ENCODE results near the gene CSPG4. TPM values are rescaled to one million over a fixed set of nuclear protein-coding genes. Genes with fewer than 3 reads are reported as not detected.
"Not testable (repeated sequence)": the region's sequence is repeated elsewhere in the genome, so short reads cannot be mapped to it uniquely, and the experiment has no call there.

CSPG4 gene
- total RNA-seq, 1 donor from 2014 or later: 0.07 TPM

DNA sequence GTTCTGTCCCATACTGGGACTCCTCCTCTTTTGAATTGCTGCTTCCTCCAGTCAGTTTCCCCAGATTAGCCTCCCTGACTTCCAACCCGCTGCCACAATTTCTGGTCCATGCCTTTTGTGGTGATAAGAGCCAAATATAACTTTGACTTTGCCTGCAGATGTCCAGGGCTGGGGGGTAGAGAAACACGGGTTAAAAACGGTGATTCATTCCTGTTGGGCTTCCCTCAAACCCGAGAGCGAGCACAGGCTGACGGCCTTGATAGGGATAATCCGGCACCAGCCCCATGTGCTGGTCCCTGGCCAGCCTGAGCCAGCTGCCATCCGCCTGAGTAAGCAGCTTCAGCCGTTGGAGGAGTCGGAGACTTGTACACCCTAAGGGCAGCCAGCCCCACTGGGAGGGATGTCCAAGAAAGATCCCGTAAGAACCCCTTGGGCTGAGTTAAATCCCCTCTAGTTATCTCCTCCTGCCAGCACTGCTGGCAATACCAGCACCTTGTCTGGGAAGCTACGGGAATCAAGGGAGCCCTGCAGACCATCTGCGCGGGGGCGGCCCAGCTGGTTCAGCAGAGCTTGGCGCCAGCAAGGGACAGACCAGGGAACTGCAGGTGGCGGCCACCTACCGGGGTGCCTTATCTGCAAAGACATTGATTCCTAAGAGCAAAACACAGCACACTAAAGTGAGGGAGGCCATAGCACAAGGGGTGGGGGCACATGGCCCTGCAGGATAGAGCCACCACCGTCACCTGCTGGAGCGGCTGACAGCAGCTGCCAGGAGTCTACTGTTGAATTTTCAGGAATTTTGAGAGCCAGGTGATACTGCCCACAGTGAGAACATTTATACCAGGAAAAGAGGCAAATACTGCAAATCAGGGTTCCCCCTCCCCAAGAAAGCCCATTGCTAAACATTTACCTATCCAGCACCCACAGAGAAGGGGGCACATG is 18.1 kb downstream of the CSPG4 start:
- DNase-seq (ENCODE audit: low spot score): peak; percentile 79
- Mint-ChIP-seq H3K4me1 (peaks cover 34% of the 10 kb centered on the region), H3K9me3 (no peaks in the 10 kb centered on the region), H3K27ac (peak overlapping the region; percentile 63), H3K36me3 (no peaks in the 10 kb centered on the region), H3K4me3 (no peak overlapping the region), H3K27me3 (ENCODE audit: insufficient read depth, low read depth) (peaks cover 4% of the 10 kb centered on the region)
- Histone ChIP-seq H3K79me2 (ENCODE audit: low read depth) (no peaks in the 10 kb centered on the region), H3K4me2 (no peak overlapping the region), H3K9ac (no peak overlapping the region), H3K9me3 (ENCODE audit: low read depth) (no peaks in the 10 kb centered on the region), H3K27ac (no peak overlapping the region), H3K4me1 (peaks cover 22% of the 10 kb centered on the region), H4K20me1 (ENCODE audit: low read depth) (no peaks in the 10 kb centered on the region), H3K27me3 (no peaks in the 10 kb centered on the region), H3F3A (ENCODE audit: low read depth) (peaks cover 3% of the 10 kb centered on the region), H2AFZ (replicated peaks) (no peak overlapping the region), H3K36me3 (no peaks in the 10 kb centered on the region), H3K4me3 (no peak overlapping the region)
- TF ChIP-seq CTCF (IDR thresholded peaks at IDR 0.05) (peak; percentile 41), EZH2 (IDR thresholded peaks at IDR 0.05) (no peak), EZH2phosphoT487 (IDR thresholded peaks at IDR 0.05) (no peak)

DNA sequence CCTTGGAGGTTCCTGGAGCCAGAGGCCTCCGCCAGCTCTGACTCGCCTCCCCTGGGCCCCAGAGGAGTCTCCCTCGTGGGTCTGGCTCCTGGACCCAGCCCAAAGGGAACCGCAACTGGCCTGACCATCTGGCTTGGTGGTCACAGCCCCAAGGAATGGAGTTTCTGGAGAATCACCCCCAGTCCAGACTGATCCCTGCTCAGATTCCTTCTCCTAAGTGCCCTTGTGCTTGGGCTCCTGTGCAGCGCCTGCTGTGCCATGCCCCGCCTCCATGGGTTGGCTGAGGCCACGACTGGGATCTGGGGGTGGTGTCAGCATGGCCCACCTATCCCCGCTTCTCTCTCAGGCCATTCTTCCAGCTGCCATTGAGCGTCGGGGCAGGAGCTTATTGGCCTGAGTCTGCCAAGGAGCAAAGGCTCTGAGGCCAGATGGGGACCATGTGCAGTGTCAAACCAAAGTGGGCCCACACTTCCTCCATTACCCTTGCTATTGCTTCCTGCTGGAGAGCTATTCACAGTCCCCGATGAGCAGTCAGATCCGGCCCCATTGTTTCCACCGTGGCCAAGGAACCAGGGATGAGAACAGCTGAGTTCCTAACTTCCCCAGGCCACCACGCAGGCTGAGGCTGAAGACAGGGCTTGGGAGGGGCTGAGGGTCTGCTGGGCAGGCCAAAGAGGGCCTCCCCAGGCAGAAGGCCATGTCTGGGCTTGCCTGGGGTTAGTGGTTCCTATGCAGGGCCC is 19.0 kb downstream of the CSPG4 start:
- Mint-ChIP-seq H3K27me3 (ENCODE audit: insufficient read depth, low read depth) (peaks cover 4% of the 10 kb centered on the region), H3K27ac (no peak overlapping the region), H3K9me3 (no peaks in the 10 kb centered on the region), H3K4me1 (peaks cover 32% of the 10 kb centered on the region), H3K36me3 (no peaks in the 10 kb centered on the region), H3K4me3 (no peak overlapping the region)
- Histone ChIP-seq H3K9ac (no peak overlapping the region), H3K4me1 (peaks cover 22% of the 10 kb centered on the region), H4K20me1 (ENCODE audit: low read depth) (no peaks in the 10 kb centered on the region), H3K79me2 (ENCODE audit: low read depth) (no peaks in the 10 kb centered on the region), H3K27ac (no peak overlapping the region), H2AFZ (replicated peaks) (no peak overlapping the region), H3K9me3 (ENCODE audit: low read depth) (no peaks in the 10 kb centered on the region), H3K4me2 (no peak overlapping the region), H3K27me3 (no peaks in the 10 kb centered on the region), H3K36me3 (no peaks in the 10 kb centered on the region), H3K4me3 (no peak overlapping the region), H3F3A (ENCODE audit: low read depth) (peaks cover 3% of the 10 kb centered on the region)
- no peak for DNase-seq (ENCODE audit: low spot score)
- TF ChIP-seq CTCF (IDR thresholded peaks at IDR 0.05) (no peak), EZH2 (IDR thresholded peaks at IDR 0.05) (no peak), EZH2phosphoT487 (IDR thresholded peaks at IDR 0.05) (no peak)

- not testable (repeated sequence) for H3K36me3 Mint-ChIP-seq; H3K79me2 ChIP-seq (ENCODE audit: low read depth); H3K36me3 ChIP-seq; H4K20me1 ChIP-seq (ENCODE audit: low read depth); H3K27me3 ChIP-seq; H3K4me2 ChIP-seq; H3K27ac Mint-ChIP-seq; H3F3A ChIP-seq (ENCODE audit: low read depth); H3K27ac ChIP-seq; H3K9me3 Mint-ChIP-seq; H3K4me3 ChIP-seq; H2AFZ ChIP-seq (replicated peaks); H3K9ac ChIP-seq; H3K4me3 Mint-ChIP-seq; DNase-seq (ENCODE audit: low spot score); H3K9me3 ChIP-seq (ENCODE audit: low read depth); H3K27me3 Mint-ChIP-seq (ENCODE audit: insufficient read depth, low read depth)
- H3K4me1 Mint-ChIP-seq: peaks cover 32% of the 10 kb centered on the region
- peaks cover 22% of the 10 kb centered on the region for H3K4me1 ChIP-seq
These were observed 19.6 kb downstream of the CSPG4 start for GRCh38 chr15:75693028-75693427.

- H4K20me1 ChIP-seq (ENCODE audit: low read depth); H3K4me3 ChIP-seq; H3K9ac ChIP-seq; H3K9me3 Mint-ChIP-seq; H2AFZ ChIP-seq (replicated peaks); H3K27me3 Mint-ChIP-seq (ENCODE audit: insufficient read depth, low read depth); H3K36me3 ChIP-seq; H3K27me3 ChIP-seq; H3F3A ChIP-seq (ENCODE audit: low read depth); DNase-seq (ENCODE audit: low spot score); H3K79me2 ChIP-seq (ENCODE audit: low read depth); H3K36me3 Mint-ChIP-seq; H3K9me3 ChIP-seq (ENCODE audit: low read depth); H3K27ac ChIP-seq; H3K4me2 ChIP-seq; H3K4me3 Mint-ChIP-seq: not testable (repeated sequence)
- Mint-ChIP-seq H3K4me1 (peaks cover 28% of the 10 kb centered on the region), H3K27ac (peak overlapping the region; percentile 20)
- H3K4me1 ChIP-seq: peaks cover 22% of the 10 kb centered on the region
These were observed 20.3 kb downstream of the CSPG4 start for GRCh38 chr15:75692311-75692710.

- not testable (repeated sequence) for H4K20me1 ChIP-seq (ENCODE audit: low read depth); H3K27me3 ChIP-seq; H3K9ac ChIP-seq; H3K36me3 Mint-ChIP-seq; H3K79me2 ChIP-seq (ENCODE audit: low read depth); H3K27me3 Mint-ChIP-seq (ENCODE audit: insufficient read depth, low read depth); DNase-seq (ENCODE audit: low spot score); H3K27ac Mint-ChIP-seq; H3F3A ChIP-seq (ENCODE audit: low read depth); H3K9me3 ChIP-seq (ENCODE audit: low read depth); H3K27ac ChIP-seq; H2AFZ ChIP-seq (replicated peaks); H3K4me3 Mint-ChIP-seq; H3K9me3 Mint-ChIP-seq; H3K4me3 ChIP-seq; H3K36me3 ChIP-seq; H3K4me2 ChIP-seq
- H3K4me1 ChIP-seq: peaks cover 12% of the 10 kb centered on the region
- H3K4me1 Mint-ChIP-seq: peaks cover 18% of the 10 kb centered on the region
These were observed 23.2 kb downstream of the CSPG4 start for GRCh38 chr15:75689429-75689828.
